ENCODE measurements around the gene FZD1.

The FZD1 gene

GRCh38 chr7:91289633-91290254 lies 25.5 kb downstream of the FZD1 start:
- Histone ChIP-seq H3K27me3 (ENCODE audit: control insufficient read depth, insufficient read depth, low read length) (peaks cover 12% of the 10 kb centered on the region), H3K9me3 (replicated peaks; ENCODE audit: low read length) (no peaks in the 10 kb centered on the region), H3K9ac (ENCODE audit: low read depth, low read length) (no peak overlapping the region), H3K36me3 (ENCODE audit: insufficient read depth, low read length) (no peaks in the 10 kb centered on the region), H3K4me3 (ENCODE audit: low read length) (no peak overlapping the region), H3K4me2 (ENCODE audit: low read length) (no peak overlapping the region), H3K4me1 (ENCODE audit: control insufficient read depth, insufficient read depth, low read length) (peaks cover 8% of the 10 kb centered on the region)

GRCh38 chr7:91291302-91291701 lies 27.1 kb downstream of the FZD1 start:
- H3K4me1 ChIP-seq (ENCODE audit: control insufficient read depth, insufficient read depth, low read length) = peaks cover under 1% of the 10 kb centered on the region
- no peaks in the 10 kb centered on the region for H3K9me3 ChIP-seq (replicated peaks; ENCODE audit: low read length)
- H3K27me3 ChIP-seq (ENCODE audit: control insufficient read depth, insufficient read depth, low read length) = peaks cover 16% of the 10 kb centered on the region
- no peak overlapping the region for H3K4me3 ChIP-seq (ENCODE audit: low read length)
- no peak overlapping the region for H3K9ac ChIP-seq (ENCODE audit: low read depth, low read length)
- no peak overlapping the region for H3K4me2 ChIP-seq (ENCODE audit: low read length)
- no peaks in the 10 kb centered on the region for H3K36me3 ChIP-seq (ENCODE audit: insufficient read depth, low read length)

GRCh38 chr7:91291902-91292301 lies 27.7 kb downstream of the FZD1 start:
- Histone ChIP-seq H3K36me3 (ENCODE audit: insufficient read depth, low read length) (no peaks in the 10 kb centered on the region), H3K4me3 (ENCODE audit: low read length) (no peak overlapping the region), H3K27me3 (ENCODE audit: control insufficient read depth, insufficient read depth, low read length) (peaks cover 16% of the 10 kb centered on the region), H3K9me3 (replicated peaks; ENCODE audit: low read length) (no peaks in the 10 kb centered on the region), H3K4me1 (ENCODE audit: control insufficient read depth, insufficient read depth, low read length) (no peaks in the 10 kb centered on the region), H3K9ac (ENCODE audit: low read depth, low read length) (no peak overlapping the region), H3K4me2 (ENCODE audit: low read length) (no peak overlapping the region)

- no peak overlapping the region for H3K4me3 ChIP-seq (ENCODE audit: low read length)
- H3K9me3 ChIP-seq (replicated peaks; ENCODE audit: low read length) = no peaks in the 10 kb centered on the region
- H3K36me3 ChIP-seq (ENCODE audit: insufficient read depth, low read length) = no peaks in the 10 kb centered on the region
- H3K4me2 ChIP-seq (ENCODE audit: low read length) = no peak overlapping the region
- peaks cover 16% of the 10 kb centered on the region for H3K27me3 ChIP-seq (ENCODE audit: control insufficient read depth, insufficient read depth, low read length)
- no peaks in the 10 kb centered on the region for H3K4me1 ChIP-seq (ENCODE audit: control insufficient read depth, insufficient read depth, low read length)
- H3K9ac ChIP-seq (ENCODE audit: low read depth, low read length) = no peak overlapping the region
Measured at GRCh38 chr7:91292506-91292905, 28.3 kb downstream of the FZD1 start.

- Histone ChIP-seq H3K4me1 (ENCODE audit: control insufficient read depth, insufficient read depth, low read length) (no peaks in the 10 kb centered on the region), H3K27me3 (ENCODE audit: control insufficient read depth, insufficient read depth, low read length) (peaks cover 16% of the 10 kb centered on the region), H3K4me2 (ENCODE audit: low read length) (no peak overlapping the region), H3K36me3 (ENCODE audit: insufficient read depth, low read length) (no peaks in the 10 kb centered on the region), H3K4me3 (ENCODE audit: low read length) (no peak overlapping the region), H3K9ac (ENCODE audit: low read depth, low read length) (no peak overlapping the region), H3K9me3 (replicated peaks; ENCODE audit: low read length) (no peaks in the 10 kb centered on the region)
Measured at GRCh38 chr7:91293136-91293535, 28.9 kb downstream of the FZD1 start.

- Histone ChIP-seq H3K4me2 (ENCODE audit: low read length) (no peak overlapping the region), H3K9ac (ENCODE audit: low read depth, low read length) (no peak overlapping the region), H3K4me1 (ENCODE audit: control insufficient read depth, insufficient read depth, low read length) (no peaks in the 10 kb centered on the region), H3K27me3 (ENCODE audit: control insufficient read depth, insufficient read depth, low read length) (peaks cover 16% of the 10 kb centered on the region), H3K4me3 (ENCODE audit: low read length) (no peak overlapping the region), H3K9me3 (replicated peaks; ENCODE audit: low read length) (no peaks in the 10 kb centered on the region), H3K36me3 (ENCODE audit: insufficient read depth, low read length) (no peaks in the 10 kb centered on the region)
Measured at GRCh38 chr7:91293840-91294239, 29.6 kb downstream of the FZD1 start.

- no peaks in the 10 kb centered on the region for H3K4me1 ChIP-seq (ENCODE audit: control insufficient read depth, insufficient read depth, low read length)
- H3K9ac ChIP-seq (ENCODE audit: low read depth, low read length) = no peak overlapping the region
- no peak overlapping the region for H3K4me3 ChIP-seq (ENCODE audit: low read length)
- peaks cover 16% of the 10 kb centered on the region for H3K27me3 ChIP-seq (ENCODE audit: control insufficient read depth, insufficient read depth, low read length)
- no peak overlapping the region for H3K4me2 ChIP-seq (ENCODE audit: low read length)
- H3K9me3 ChIP-seq (replicated peaks; ENCODE audit: low read length) = no peaks in the 10 kb centered on the region
- H3K36me3 ChIP-seq (ENCODE audit: insufficient read depth, low read length) = no peaks in the 10 kb centered on the region
Measured at GRCh38 chr7:91294639-91295220, 30.5 kb downstream of the FZD1 start.

GRCh38 chr7:91295576-91295975 lies 31.3 kb downstream of the FZD1 start:
- Histone ChIP-seq H3K9me3 (replicated peaks; ENCODE audit: low read length) (no peaks in the 10 kb centered on the region), H3K4me3 (ENCODE audit: low read length) (no peak overlapping the region), H3K4me1 (ENCODE audit: control insufficient read depth, insufficient read depth, low read length) (no peaks in the 10 kb centered on the region), H3K4me2 (ENCODE audit: low read length) (no peak overlapping the region), H3K9ac (ENCODE audit: low read depth, low read length) (no peak overlapping the region), H3K36me3 (ENCODE audit: insufficient read depth, low read length) (no peaks in the 10 kb centered on the region), H3K27me3 (ENCODE audit: control insufficient read depth, insufficient read depth, low read length) (peaks cover 16% of the 10 kb centered on the region)

- Histone ChIP-seq H3K9ac (ENCODE audit: low read depth, low read length) (no peak overlapping the region), H3K4me1 (ENCODE audit: control insufficient read depth, insufficient read depth, low read length) (no peaks in the 10 kb centered on the region), H3K36me3 (ENCODE audit: insufficient read depth, low read length) (no peaks in the 10 kb centered on the region), H3K9me3 (replicated peaks; ENCODE audit: low read length) (no peaks in the 10 kb centered on the region), H3K27me3 (ENCODE audit: control insufficient read depth, insufficient read depth, low read length) (peaks cover 16% of the 10 kb centered on the region), H3K4me2 (ENCODE audit: low read length) (no peak overlapping the region), H3K4me3 (ENCODE audit: low read length) (no peak overlapping the region)
Measured at GRCh38 chr7:91297939-91298338, 33.7 kb downstream of the FZD1 start.

GRCh38 chr7:91299952-91300775 lies 35.9 kb downstream of the FZD1 start:
- no peak overlapping the region for H3K9ac ChIP-seq (ENCODE audit: low read depth, low read length)
- H3K4me1 ChIP-seq (ENCODE audit: control insufficient read depth, insufficient read depth, low read length) = no peaks in the 10 kb centered on the region
- H3K4me3 ChIP-seq (ENCODE audit: low read length) = no peak overlapping the region
- H3K4me2 ChIP-seq (ENCODE audit: low read length) = no peak overlapping the region
- H3K36me3 ChIP-seq (ENCODE audit: insufficient read depth, low read length) = no peaks in the 10 kb centered on the region
- peaks cover 3% of the 10 kb centered on the region for H3K27me3 ChIP-seq (ENCODE audit: control insufficient read depth, insufficient read depth, low read length)
- H3K9me3 ChIP-seq (replicated peaks; ENCODE audit: low read length) = no peaks in the 10 kb centered on the region

GRCh38 chr7:91302794-91303193 lies 38.6 kb downstream of the FZD1 start:
- Histone ChIP-seq H3K36me3 (ENCODE audit: insufficient read depth, low read length) (no peaks in the 10 kb centered on the region), H3K4me2 (ENCODE audit: low read length) (no peak overlapping the region), H3K4me3 (ENCODE audit: low read length) (no peak overlapping the region), H3K27me3 (ENCODE audit: control insufficient read depth, insufficient read depth, low read length) (peaks cover 3% of the 10 kb centered on the region), H3K9ac (ENCODE audit: low read depth, low read length) (no peak overlapping the region), H3K4me1 (ENCODE audit: control insufficient read depth, insufficient read depth, low read length) (no peaks in the 10 kb centered on the region), H3K9me3 (replicated peaks; ENCODE audit: low read length) (no peaks in the 10 kb centered on the region)
